Calu3 (cell line): Measurements from ENCODE around the gene RAI1. TPM values are rescaled to one million over a fixed set of nuclear protein-coding genes. Genes with fewer than 3 reads are reported as not detected.

ENCODE experiments used
- BruUV-seq: library from RNA; stranded (reverse); fragments of 400-500 nt; replicated peaks from 2 replicates; lab custom pipeline; 2021; lab: Mats Ljungman, UMichigan
- CTCF ChIA-PET: fragments of 300-600 bp; sonication (Branson Sonifier 250); formaldehyde crosslinking; loops from one replicate; lab custom pipeline; 2022; ENCODE audit warnings: antibody characterized with exemption; lab: Charles Lee
- DNase-seq: peaks from one replicate; pipeline ENCODE4 v3.0.0; 2022
- H3K27ac Mint-ChIP-seq: one replicate; pipeline ENCODE4 v1.8.0; 2022; ENCODE audit warnings: mixed read lengths; ENCODE audit not compliant: unreplicated experiment
- H3K27me3 Mint-ChIP-seq: one replicate; pipeline ENCODE4 v1.8.0; 2022; ENCODE audit warnings: mixed read lengths; ENCODE audit not compliant: unreplicated experiment
- H3K36me3 Mint-ChIP-seq: one replicate; pipeline ENCODE4 v1.8.0; 2022; ENCODE audit warnings: mild to moderate bottlenecking, moderate library complexity, mixed read lengths; ENCODE audit not compliant: insufficient read depth, unreplicated experiment
- H3K4me1 Mint-ChIP-seq: one replicate; pipeline ENCODE4 v1.8.0; 2022; ENCODE audit warnings: mild to moderate bottlenecking, low read depth, mixed read lengths; ENCODE audit not compliant: unreplicated experiment
- H3K4me3 Mint-ChIP-seq: one replicate; pipeline ENCODE4 v1.8.0; 2022; ENCODE audit warnings: mild to moderate bottlenecking, low read depth, moderate library complexity, mixed read lengths; ENCODE audit not compliant: unreplicated experiment
- H3K9me3 Mint-ChIP-seq: one replicate; pipeline ENCODE4 v1.8.0; 2022; ENCODE audit warnings: low read depth, mixed read lengths; ENCODE audit not compliant: unreplicated experiment
- intact Hi-C: fragments of 100-400 bp; cut with micrococcal nuclease; formaldehyde crosslinking; loops from one replicate; pipeline ENCODE4 v1.10.0; 2022; ENCODE audit not compliant: unreplicated experiment
- total RNA-seq: library from RNA; stranded (reverse); gene quantifications from 2 replicates; pipeline ENCODE4 v1.2.3, GENCODE V29; 2022
- TF ChIP-seq, protein P1 (sequence below): fragments of 200-600 bp; IDR thresholded peaks from one replicate; pipeline ENCODE4 v1.8.0; 2022; ENCODE audit warnings: antibody characterized with exemption; ENCODE audit not compliant: unreplicated experiment

The RAI1 gene
- total RNA-seq, 1 experiment from 2014 or later = 38.0 TPM

- H3K27ac Mint-ChIP-seq = no peak overlapping the region
- H3K4me1 Mint-ChIP-seq = peaks cover 41% of the 10 kb centered on the region
- DNase-seq = no peak
- intact Hi-C loops = no loop called here
- CTCF ChIA-PET = no interaction called here
- H3K4me3 Mint-ChIP-seq = no peak overlapping the region
- no TSS peak for BruUV-seq
- no peaks in the 10 kb centered on the region for H3K27me3 Mint-ChIP-seq
- H3K9me3 Mint-ChIP-seq = no peaks in the 10 kb centered on the region
- TF ChIP-seq, protein P1, sequence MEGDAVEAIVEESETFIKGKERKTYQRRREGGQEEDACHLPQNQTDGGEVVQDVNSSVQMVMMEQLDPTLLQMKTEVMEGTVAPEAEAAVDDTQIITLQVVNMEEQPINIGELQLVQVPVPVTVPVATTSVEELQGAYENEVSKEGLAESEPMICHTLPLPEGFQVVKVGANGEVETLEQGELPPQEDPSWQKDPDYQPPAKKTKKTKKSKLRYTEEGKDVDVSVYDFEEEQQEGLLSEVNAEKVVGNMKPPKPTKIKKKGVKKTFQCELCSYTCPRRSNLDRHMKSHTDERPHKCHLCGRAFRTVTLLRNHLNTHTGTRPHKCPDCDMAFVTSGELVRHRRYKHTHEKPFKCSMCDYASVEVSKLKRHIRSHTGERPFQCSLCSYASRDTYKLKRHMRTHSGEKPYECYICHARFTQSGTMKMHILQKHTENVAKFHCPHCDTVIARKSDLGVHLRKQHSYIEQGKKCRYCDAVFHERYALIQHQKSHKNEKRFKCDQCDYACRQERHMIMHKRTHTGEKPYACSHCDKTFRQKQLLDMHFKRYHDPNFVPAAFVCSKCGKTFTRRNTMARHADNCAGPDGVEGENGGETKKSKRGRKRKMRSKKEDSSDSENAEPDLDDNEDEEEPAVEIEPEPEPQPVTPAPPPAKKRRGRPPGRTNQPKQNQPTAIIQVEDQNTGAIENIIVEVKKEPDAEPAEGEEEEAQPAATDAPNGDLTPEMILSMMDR = no peak
- peaks cover 12% of the 10 kb centered on the region for H3K36me3 Mint-ChIP-seq
Measured at GRCh38 chr17:17744116-17744515, 62.9 kb downstream of the RAI1 start.

GRCh38 chr17:17745476-17746455 lies 64.5 kb downstream of the RAI1 start:
- no TSS peak for BruUV-seq
- H3K4me1 Mint-ChIP-seq = peaks cover 42% of the 10 kb centered on the region
- no peak overlapping the region for H3K4me3 Mint-ChIP-seq
- H3K9me3 Mint-ChIP-seq = no peaks in the 10 kb centered on the region
- CTCF ChIA-PET = no interaction called here
- H3K27ac Mint-ChIP-seq = no peak overlapping the region
- peaks cover 12% of the 10 kb centered on the region for H3K36me3 Mint-ChIP-seq
- no peaks in the 10 kb centered on the region for H3K27me3 Mint-ChIP-seq
- TF ChIP-seq, protein P1 = no peak
- intact Hi-C loops = no loop called here
- DNase-seq = no peak

DNA sequence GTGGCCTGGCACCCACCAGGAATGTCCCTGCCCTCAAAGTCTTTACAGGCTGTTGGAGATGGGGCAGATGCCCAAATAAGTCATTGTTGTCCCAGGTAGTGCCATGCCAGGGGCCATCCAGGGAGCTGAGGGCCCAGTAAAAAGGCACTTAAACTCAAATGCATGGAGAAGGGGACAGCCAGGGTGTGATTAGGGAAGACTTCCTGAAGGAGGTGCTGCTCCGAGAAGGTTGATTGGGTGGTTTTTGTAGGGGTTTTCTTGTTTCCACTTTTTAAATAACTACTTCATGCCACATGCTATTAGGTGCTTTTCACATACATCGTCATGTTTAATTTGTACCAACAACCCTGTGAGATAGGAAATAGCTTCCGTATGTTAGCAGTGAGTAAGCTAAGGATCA lies 66.9 kb downstream of the RAI1 start:
- CTCF ChIA-PET = no interaction called here
- H3K27ac Mint-ChIP-seq = no peak overlapping the region
- H3K4me1 Mint-ChIP-seq = peaks cover 36% of the 10 kb centered on the region
- no TSS peak for BruUV-seq
- H3K36me3 Mint-ChIP-seq = peaks cover 16% of the 10 kb centered on the region
- no peak overlapping the region for H3K4me3 Mint-ChIP-seq
- H3K9me3 Mint-ChIP-seq = no peaks in the 10 kb centered on the region
- no peak for DNase-seq
- intact Hi-C loops = no loop called here
- TF ChIP-seq, protein P1 = no peak
- no peaks in the 10 kb centered on the region for H3K27me3 Mint-ChIP-seq

GRCh38 chr17:17748604-17749003 lies 67.3 kb downstream of the RAI1 start:
- TF ChIP-seq, protein P1 = no peak
- Mint-ChIP-seq H3K27ac (no peak overlapping the region), H3K27me3 (no peaks in the 10 kb centered on the region), H3K4me1 (peaks cover 36% of the 10 kb centered on the region), H3K36me3 (peaks cover 16% of the 10 kb centered on the region), H3K4me3 (no peak overlapping the region), H3K9me3 (no peaks in the 10 kb centered on the region)
- intact Hi-C loops = no loop called here
- CTCF ChIA-PET = no interaction called here
- no peak for DNase-seq
- BruUV-seq = no TSS peak
